ENCODE measurements around the gene FBN1.

DNA sequence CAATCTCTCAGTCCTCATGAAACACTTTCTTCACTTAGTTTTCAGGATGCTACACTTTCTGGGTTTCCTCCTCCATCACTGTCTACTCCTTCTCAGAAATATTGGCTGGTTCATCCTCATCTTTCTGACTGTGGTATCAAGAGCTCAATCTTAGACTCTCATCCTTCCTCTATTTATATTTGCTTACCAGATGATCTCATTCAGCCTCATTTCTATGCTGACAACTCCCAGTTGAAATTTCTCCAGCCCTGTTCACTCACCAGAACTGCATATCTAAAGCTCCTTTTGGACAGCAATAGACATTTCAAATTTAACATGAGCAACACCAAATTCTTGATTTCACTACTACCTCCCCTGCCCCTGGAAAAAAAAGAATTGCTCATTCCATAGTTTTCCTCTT, 48.0 kb upstream of the FBN1 start:
- TF ChIP-seq, protein P1, sequence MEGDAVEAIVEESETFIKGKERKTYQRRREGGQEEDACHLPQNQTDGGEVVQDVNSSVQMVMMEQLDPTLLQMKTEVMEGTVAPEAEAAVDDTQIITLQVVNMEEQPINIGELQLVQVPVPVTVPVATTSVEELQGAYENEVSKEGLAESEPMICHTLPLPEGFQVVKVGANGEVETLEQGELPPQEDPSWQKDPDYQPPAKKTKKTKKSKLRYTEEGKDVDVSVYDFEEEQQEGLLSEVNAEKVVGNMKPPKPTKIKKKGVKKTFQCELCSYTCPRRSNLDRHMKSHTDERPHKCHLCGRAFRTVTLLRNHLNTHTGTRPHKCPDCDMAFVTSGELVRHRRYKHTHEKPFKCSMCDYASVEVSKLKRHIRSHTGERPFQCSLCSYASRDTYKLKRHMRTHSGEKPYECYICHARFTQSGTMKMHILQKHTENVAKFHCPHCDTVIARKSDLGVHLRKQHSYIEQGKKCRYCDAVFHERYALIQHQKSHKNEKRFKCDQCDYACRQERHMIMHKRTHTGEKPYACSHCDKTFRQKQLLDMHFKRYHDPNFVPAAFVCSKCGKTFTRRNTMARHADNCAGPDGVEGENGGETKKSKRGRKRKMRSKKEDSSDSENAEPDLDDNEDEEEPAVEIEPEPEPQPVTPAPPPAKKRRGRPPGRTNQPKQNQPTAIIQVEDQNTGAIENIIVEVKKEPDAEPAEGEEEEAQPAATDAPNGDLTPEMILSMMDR (CRISPR knock-in tag; IDR thresholded peaks at IDR 0.05) = no peak
- TF ChIP-seq CBX5 (CRISPR knock-in tag; IDR thresholded peaks at IDR 0.05; ENCODE audit: borderline replicate concordance) = no peak
- TF ChIP-seq NR3C1 (CRISPR knock-in tag; IDR thresholded peaks at IDR 0.05) = no peak
- TF ChIP-seq, protein P2, sequence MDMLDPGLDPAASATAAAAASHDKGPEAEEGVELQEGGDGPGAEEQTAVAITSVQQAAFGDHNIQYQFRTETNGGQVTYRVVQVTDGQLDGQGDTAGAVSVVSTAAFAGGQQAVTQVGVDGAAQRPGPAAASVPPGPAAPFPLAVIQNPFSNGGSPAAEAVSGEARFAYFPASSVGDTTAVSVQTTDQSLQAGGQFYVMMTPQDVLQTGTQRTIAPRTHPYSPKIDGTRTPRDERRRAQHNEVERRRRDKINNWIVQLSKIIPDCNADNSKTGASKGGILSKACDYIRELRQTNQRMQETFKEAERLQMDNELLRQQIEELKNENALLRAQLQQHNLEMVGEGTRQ (IDR thresholded peaks at IDR 0.05; ENCODE audit: low read depth, low read length) = no peak
- TF ChIP-seq, protein P2 (CRISPR knock-in tag; IDR thresholded peaks at IDR 0.05; ENCODE audit: borderline replicate concordance) = no peak
- TF ChIP-seq MAFF (IDR thresholded peaks at IDR 0.05; ENCODE audit: low read depth, low read length) = no peak
- no peak for TF ChIP-seq RAD21 (CRISPR knock-in tag; IDR thresholded peaks at IDR 0.05)
- TF ChIP-seq, protein P3, sequence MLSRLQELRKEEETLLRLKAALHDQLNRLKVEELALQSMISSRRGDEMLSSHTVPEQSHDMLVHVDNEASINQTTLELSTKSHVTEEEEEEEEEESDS (CRISPR knock-in tag; IDR thresholded peaks at IDR 0.05; ENCODE audit: borderline replicate concordance) = no peak
